ENCODE results near the gene OPN5.

The OPN5 gene

GRCh38 chr6:47875593-47875992 is 93.8 kb downstream of the OPN5 start:
- no peak for DNase-seq

Data from CD4-positive, alpha-beta T cell treated with Interleukin-4 for 1 hour (primary cell).